HG03280 (cell line): Measurements from ENCODE around the gene MRPL11.
"Not testable (repeated sequence)": the region's sequence is repeated elsewhere in the genome, so short reads cannot be mapped to it uniquely, and the experiment has no call there.

Experiments used
- ATAC-seq: cut with Tn5 transposase; IDR thresholded peaks from one replicate; pipeline ENCODE4 v1.9.1; 2021; ENCODE audit warnings: mild to moderate bottlenecking, moderate library complexity; ENCODE audit not compliant: unreplicated experiment

MRPL11 gene

DNA sequence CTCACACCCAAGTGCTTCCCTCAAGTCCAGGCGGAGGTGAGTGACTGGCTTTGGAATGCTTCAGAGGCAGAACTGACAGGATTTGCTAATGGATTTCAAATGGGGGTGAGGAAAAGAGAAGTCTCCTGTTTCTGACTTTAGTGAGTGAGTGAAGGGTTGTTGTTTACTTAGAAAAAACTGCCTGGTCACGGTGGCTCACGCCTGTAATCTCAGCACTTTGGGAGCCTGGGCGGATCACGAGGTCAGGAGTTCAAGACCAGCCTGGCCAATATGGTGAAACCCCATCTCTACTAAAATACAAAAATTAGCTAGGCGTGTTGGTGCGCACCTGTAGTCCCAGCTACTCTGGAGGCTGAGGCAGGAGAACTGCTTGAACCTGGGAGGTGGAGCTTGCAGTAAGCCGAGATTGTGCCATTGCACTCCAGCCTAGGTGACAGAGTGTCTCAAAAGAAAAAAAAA is 6.7 kb downstream of the MRPL11 start:
- not testable (repeated sequence) for ATAC-seq

DNA sequence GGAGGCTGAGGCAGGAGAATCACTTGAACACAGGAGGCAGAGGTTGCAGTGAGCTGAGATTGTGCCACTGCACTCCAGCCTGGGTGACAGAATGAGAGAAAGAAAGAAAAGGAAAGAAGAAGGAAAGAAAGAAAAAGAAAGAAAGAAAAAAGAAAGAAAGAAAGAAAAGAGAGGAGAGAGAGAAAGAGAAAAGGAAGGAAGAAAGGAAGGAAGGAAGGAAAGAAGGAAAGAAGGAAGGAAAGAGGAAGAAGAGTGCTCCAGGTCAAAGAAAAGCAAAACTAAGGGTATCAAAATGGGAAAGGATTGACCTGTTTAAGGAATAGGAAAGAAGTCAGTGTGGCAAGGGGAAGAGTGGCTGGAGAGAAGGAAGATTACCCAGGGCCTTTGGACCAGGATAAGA is 7.4 kb downstream of the MRPL11 start:
- ATAC-seq = not testable (repeated sequence)

DNA sequence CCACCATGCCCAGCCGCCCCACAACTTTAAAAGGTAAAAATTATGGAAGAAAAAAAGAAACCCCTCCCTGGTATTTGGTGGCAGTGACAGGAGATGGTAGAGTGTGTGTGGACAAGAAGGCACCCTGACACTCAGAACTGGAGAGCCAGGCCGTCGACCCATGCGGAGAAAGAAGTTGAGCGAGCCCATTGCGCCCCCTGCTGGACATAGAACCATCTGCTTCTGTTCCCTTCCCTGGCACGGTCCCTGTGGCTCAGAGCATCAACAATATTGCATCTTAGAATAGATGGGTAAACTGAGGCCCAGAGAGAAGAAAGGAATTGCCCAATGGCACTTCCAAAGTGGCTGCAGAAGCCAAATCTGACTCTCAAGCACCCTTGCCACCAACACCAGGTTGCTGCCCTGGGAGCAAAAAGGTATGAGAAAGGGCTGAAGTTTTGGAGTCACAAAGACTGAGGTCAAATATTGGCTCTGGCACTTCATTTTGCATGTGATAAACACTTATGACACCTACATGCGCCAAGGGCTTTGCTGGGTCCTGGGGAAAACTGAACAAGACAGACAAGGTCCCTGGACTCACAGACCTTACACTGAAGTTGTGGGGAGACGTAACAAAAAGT is 8.6 kb downstream of the MRPL11 start:
- no peak for ATAC-seq

DNA sequence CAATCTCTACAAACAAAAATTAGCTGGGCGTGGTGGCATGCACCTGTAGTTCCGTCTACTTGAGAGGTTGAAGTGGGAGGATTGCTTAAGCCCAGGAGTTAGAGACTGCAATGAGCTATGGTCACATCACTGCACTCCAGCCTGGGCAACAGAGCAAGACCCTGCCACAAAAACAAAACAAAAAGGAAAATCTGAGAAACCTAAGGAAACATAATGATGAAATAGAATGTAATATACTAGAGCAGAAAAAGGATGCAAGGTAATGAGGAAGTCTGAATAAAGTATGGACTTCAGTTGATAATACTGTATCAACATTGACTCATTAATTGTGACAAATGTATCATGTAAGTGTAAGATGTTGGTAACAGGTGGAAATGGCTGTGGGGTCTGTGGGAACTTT is 9.7 kb downstream of the MRPL11 start:
- no peak for ATAC-seq

DNA sequence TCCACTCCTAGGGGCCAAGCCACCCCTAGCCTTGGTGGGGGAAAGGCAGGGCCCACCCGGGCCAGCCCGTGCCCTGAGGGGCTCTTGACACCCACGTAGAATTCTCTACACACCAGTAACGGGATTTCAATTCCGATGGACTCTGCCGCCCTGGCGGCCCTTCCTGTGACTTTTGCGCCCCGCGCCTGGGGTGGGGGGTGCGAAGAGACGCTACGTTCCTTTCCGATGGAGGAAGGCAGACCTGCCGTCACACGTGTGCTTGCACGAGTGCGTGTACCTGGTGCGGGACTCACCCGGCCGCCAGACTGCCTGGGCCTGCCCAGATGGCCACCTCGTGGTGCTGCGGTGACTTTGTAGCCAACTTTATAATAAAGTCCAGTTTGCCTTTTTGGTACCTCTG is 12.3 kb downstream of the MRPL11 start:
- ATAC-seq = no peak

DNA sequence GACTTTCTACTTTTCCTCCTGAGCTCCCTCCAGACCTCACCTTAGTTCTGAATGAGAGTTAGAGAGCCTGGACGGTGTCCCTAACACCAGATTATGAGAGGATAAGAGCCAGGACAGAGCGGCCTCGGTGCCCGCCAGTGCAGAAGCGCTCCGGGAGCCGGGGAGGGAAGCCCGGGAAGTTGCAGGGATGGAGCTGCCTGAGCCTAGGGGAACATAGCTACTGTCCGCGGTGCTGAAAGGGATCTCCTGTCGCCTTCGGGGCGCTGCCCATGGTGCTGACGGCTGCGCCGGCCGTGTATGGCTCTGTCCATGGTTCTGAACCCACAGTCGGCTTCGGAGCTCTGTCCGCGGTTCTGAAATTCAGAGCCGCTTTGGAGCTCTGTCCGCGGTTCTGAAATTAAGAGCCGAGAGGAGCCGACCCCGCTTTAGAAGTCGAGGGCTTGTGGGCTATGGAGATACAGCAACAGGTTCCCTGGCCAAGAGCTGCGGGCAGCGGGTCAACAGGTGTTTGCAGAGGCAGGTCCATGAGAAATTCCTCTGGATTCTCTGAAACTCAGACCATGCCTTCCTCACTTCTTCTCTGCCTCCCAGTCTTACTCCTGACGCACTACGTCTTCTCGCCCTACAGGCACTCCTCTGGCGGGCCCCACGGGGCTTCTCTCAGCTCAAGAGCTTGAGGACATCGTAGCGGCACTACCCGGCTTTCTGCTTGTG is 17.0 kb downstream of the MRPL11 start:
- no peak for ATAC-seq

DNA sequence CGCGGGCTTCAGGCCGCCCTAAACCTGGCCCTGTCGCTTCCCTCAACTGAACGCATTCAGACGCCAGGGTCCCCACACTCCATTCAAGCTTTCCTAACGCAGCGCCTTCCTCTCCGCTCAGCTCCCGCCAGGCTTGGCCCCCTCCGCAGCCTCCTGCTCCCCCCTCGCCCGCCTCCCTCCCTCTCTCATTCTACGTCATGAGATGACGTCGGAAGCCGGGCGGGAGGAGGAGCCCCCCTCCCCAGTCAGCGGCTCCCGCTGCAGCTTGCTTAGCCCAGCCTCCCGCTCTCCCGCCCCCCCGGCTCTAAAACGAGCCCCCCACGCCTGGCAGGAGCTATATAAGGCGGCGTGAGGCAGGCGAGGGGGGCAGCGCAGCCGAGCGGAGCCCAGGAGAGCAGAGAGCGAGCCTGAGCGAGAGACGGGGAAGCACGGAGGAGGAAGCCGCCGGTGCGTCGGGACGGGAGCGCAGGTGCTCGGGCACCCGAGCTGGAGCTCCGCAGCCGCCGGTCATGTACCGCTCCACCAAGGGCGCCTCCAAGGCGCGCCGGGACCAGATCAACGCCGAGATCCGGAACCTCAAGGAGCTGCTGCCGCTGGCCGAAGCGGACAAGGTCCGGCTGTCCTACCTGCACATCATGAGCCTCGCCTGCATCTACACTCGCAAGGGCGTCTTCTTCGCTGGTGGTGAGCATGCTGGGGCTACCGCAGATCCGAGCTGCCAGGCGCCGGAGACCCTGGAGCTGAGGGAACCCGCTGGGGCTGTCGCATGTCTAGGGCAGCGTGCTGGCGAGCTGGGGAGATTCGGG is 17.8 kb downstream of the MRPL11 start, which contains the start of gene NPAS4:
NPAS4 (plus strand) TSS at position 365 of the 806 bp plus-strand sequence; CDS start at position 510, 145 bp downstream.
- no peak for ATAC-seq

DNA sequence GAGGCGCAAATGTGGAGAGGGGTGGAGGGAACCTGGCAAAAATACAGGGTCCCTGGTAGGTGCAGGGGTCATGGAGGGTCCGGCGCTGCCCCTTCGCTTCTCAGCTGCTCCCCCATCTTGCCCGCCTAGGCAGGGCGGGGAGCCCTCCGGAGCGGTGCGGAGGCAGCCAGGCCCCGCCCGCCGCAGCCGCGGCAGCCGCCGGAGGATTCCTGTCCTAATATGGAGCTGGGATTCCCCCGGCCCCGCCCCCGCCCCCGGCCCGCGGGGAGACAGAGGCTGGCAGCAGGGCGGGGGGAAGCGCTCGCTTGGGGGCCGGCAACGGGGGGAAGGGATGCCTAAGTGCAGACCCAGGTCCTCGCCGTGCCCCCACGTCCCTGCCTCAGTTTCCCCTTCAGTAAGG is 18.8 kb downstream of the MRPL11 start:
- no peak for ATAC-seq

DNA sequence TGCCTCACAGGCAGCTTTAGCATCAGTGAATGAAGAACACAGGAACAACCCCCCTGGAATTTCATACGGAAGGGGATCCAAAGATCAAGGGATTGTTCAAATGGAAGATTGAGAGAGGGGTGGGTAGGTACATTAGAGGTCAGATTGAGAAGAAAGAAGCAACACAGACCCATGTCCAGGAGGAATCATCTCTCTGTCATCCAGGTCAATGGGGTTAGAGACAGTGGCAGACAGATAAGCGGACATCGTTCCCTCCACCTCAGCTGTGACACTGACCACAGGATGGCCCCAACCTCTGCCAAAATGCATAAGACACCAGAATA is 19.7 kb downstream of the MRPL11 start:
- no peak for ATAC-seq

DNA sequence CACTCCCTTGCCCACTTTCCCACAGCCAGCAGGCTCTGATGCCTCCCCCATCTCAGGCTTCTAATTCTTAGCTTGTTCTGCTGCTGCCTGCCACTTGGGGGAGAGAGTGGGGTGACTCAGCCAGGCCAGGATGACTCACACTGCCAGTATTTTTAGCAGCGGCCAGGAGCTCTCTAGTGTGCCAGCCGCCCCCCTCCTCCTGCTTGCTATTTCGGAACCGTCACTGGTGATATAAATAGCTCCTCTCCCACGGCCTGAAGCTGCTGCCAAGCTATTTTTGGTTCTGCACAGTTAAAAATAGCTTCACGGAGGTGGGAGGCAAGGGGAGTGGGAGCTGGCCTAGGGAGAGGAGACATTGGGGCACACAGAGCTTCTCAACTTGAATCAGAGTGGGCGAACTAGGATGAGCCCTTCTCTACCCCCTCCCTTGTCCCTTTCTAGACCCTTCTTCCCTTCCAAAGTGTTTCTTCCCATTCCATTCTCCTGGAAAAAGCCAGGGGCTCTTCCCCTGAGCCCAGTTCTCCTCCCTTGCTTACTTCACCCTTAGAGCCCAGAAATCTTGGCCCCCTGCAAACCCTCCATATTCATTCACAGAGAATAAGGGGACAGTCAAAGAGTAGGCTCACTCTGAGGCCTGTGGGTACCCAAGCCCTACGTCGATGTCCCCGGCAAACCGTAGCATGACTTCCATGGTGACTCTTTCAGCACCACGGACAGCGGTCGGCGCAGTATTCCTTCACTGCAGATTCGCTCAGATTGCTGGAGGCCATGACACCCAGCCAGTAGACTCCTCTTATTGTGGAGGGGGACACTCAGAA is 20.3 kb downstream of the MRPL11 start:
- ATAC-seq = no peak

DNA sequence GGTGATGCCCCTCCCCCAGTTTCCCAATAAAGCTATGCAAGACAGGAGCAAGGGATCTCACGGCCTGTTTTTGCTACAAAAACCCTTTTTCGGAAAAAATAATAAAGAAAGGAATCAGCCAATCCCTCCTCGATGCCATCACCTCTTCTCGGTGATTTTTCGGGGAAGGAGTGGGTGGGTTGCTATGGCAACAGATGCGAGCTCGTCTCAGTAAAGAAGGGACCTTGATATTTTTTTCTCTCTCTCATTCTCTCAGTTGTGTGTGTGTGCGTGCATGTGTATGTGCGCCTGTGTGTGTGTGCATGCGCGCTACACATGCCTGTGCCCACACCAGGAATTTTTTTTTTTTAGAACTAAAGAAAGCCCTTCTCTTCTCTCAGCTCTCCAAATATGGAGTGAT is 21.6 kb downstream of the MRPL11 start:
- no peak for ATAC-seq

DNA sequence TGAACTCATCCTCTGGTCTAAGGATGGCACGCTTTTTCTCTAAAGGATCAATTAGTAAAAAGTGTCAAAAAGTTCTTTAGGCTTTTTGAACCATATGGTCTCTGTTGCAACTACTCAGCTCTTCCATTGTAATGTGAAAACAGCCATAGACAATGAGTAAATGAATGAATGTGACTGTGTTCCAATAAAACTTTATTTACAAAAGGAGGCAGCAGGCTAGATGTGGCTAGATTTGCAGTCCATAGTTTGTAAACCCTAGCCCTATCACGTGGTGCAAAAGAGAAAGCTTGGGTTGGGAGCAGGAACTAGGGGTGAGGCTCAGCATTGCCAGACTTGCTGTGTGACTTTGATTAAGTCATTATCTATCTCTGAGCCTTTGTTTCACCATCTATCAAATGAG is 23.2 kb downstream of the MRPL11 start:
- no peak for ATAC-seq

DNA sequence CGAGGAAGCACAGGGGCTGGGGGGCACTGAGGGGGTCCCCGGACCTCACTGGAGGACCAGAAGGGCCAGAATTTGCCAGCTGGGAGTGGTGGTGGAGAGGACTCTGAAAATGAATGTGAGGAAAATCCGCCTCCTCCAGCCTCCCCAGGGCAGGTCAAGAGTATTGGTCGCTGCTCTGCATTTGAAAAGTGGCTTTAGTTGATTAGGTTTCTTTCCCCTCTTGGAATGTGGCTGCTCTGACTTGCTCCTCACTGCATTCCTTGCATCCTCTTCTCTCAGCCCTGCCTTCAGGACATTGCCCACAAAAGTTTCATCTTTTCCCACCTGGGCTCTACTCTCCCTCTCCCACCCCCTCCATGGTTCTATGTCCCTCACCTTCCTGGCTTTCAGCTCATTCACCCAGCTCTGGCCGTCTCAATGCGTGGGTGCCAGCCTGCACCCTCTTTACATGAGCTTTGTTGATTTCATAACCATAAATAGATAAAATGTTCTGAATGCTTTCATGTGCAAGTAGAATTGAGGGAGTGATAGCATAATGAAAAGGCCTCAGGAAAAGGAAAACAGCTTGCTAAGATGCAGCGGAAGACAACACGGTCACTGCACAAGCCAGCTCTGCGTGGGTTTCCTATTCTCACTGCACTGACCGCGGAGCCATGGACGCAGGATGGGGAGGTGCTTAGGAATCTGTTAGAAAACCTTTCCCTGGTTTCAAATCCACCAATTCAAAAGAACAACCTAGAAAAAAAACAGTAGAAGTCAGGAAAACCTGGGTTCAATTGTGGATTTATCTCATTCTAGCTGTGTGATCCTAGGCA is 24.3 kb downstream of the MRPL11 start:
- no peak for ATAC-seq

DNA sequence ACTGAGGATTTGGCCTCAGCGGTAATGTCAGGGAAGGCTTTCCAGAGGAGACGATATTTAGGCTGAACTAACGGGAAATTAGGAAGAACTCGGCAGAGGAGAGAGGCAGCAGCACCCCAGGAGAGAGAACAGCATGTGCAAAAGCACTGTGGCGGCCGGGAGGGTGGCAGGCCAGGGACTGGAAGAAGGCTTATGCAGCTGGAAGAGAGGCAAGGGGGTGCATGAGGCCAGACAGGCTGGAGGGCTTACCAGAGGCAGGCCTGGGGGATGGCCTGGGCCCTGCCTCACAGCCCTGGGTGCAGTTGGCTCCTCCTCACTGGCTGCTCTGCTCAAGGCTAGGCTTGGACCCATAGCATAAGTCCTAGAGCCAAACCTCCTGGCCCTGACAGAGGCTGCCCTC is 25.5 kb downstream of the MRPL11 start:
- no peak for ATAC-seq

DNA sequence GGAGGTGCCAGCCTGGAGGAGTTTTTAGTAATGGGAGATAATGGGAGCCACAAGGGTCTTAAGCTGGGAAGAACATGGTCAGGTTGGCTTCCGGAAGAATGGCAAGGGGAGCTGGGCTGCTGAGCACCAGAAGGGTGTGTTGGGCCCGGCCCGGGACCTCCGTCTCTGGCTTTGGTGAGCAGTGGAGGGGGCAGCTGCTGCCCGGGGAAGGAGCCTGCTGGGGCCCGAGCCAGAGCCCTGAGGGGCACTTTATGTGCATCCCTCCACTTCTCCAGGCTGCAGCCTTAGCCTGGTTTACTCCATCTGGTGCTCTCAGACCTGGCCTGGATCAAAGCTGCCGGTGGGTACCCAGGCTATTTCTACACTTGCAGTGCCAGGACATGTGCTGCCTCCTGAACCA is 26.5 kb downstream of the MRPL11 start:
- no peak for ATAC-seq

DNA sequence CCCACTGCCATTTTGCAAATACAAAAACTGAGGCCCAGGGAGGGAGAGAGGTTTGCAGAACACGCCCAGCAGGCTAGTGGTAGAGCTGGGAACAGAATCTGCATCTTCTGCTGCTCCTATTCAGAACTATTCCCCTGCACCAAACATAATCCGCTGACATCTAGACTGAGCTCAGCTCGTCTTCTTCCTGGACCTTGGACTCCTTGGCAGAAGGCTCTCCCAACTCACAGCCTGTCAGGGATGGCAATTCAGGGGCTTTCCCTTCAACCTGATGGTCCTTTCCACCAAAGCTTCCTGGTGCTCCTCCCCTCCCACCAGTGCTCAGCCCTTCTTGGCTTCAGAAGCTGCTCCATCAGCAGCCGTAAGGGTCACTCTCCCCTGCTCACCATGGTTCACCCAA is 27.3 kb downstream of the MRPL11 start:
- no peak for ATAC-seq

DNA sequence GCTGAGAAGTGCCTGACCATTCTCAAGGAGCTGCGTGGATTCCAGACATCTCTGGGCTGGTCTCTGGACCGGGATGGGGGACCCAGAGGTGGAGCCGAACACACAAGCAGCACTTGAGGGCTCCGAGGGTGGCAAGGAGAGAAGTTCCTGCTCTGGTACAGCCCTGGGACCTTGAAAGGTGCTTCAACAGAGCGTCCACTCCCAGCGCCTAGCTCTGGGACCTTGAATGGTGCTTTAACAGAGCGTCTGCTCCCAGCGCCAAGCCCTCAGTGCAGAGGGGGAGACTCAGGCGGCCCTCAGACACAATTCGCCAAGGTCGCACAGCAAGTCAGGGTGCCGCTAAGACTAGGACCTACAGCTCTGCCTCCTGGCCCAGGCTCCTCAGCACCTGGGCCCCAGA is 28.5 kb downstream of the MRPL11 start:
- ATAC-seq = no peak

DNA sequence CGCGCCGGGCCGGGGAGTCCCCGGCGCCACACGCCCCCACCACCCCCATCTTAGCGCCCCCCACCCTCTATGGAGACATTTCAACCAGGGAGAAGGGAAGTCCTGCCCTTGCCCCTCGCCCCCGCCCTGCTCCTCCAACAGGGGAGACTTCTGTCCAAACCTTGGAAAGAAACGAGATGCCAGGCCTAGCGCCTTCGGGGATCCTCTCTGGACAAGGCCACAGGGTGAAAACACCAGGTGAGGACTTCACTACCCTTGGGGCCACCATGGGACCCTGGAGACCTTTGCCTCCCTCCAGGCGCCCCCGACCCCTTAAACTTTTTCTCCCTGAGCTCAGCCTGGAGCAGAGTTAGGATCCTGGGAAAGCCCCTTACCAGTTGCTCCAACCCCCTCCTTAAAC is 29.4 kb downstream of the MRPL11 start:
- ATAC-seq = no peak

DNA sequence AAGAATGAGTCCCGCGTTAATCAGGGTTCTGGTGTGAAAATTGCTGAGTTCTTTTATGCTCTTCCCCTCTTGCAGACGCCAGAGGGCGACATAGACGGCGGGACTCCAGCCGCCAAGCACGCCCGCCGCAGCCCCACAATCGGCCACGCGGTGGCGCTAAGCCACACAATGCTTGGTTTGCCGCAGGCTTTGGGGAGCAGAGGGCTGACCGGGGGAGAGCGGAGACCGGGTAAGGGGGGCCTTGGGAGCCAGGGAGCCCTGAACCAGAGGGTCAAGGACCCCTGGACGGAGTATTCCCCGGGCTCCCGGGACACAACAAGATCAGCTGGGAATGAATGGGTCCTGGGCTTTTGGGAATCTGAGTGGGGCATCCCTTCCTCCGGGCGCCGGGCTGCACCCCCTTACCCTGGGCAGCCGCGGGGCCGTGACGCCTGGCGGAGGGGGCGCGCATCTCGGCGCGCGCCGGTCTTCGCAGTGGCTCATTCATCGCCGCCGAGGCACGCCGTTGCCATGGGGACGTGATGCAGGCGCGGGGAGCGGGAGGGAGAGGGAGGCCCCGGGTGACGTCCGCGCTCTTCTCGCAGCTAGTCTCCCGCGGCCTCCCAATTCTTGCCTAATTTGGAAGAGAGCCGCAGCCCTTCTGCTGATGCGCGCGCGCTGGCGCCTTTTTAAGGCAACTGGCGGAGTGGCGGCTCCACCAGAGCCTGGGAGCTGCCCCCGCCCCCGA is 30.0 kb downstream of the MRPL11 start:
- peak; percentile 76 for ATAC-seq

DNA sequence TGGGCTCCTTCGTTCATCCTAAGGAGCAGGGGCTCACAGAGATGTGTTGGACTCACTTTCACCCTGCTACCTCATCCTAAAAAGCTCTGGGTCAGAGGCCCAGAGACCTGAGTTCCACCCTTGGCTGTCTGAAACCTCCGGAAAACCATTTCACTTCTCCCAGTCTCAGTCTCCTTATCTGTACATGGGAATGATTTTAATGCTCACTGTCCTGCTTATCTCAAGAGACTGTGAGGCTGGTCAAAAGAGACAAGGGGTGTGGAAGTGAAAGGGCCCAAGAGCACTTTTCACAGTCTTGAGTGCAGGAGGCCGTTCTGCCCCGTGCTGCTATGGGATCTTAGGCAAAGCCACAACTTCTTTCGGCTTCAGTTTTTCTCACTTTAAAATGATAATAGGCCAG is 31.0 kb downstream of the MRPL11 start:
- no peak for ATAC-seq
